Hepatocyte (in vitro differentiated cells): Measurements from ENCODE around the gene CAMTA2. TPM values are rescaled to one million over a fixed set of nuclear protein-coding genes. Genes with fewer than 3 reads are reported as not detected.

Source experiments
- DNase-seq: peaks from one replicate; pipeline ENCODE4 v3.0.0-alpha.2; 2016; ENCODE audit warnings: low spot score
- H2AFZ ChIP-seq: fragments of 200-600 bp; sonication (generic); 2 replicates; pipeline ENCODE4 v1.6.0; 2016; ENCODE audit warnings: antibody characterized with exemption, mild to moderate bottlenecking
- H3K27ac ChIP-seq: fragments of 200-600 bp; sonication (generic); 2 replicates; pipeline ENCODE4 v1.5.1; 2016; ENCODE audit warnings: mild to moderate bottlenecking
- H3K27me3 ChIP-seq: fragments of 200-600 bp; sonication (generic); 2 replicates; pipeline ENCODE4 v1.6.1; 2016
- H3K36me3 ChIP-seq: fragments of 200-600 bp; sonication (generic); replicated peaks from 2 replicates; pipeline ENCODE4 v1.5.1; 2016; ENCODE audit warnings: low read depth; ENCODE audit not compliant: insufficient read depth
- H3K4me1 ChIP-seq: fragments of 200-600 bp; sonication (generic); 2 replicates; pipeline ENCODE4 v1.5.1; 2016; ENCODE audit warnings: mild to moderate bottlenecking, moderate library complexity; ENCODE audit not compliant: insufficient read depth
- H3K4me2 ChIP-seq: fragments of 200-600 bp; sonication (generic); 2 replicates; pipeline ENCODE4 v1.6.0; 2016
- H3K4me3 ChIP-seq: fragments of 200-600 bp; sonication (generic); 2 replicates; pipeline ENCODE4 v1.5.1; 2016; ENCODE audit warnings: mild to moderate bottlenecking
- H3K79me2 ChIP-seq: fragments of 200-600 bp; sonication (generic); 2 replicates; pipeline ENCODE4 v1.6.0; 2017; ENCODE audit warnings: mild to moderate bottlenecking
- H3K9me2 ChIP-seq: fragments of 200-600 bp; sonication (generic); replicated peaks from 2 replicates; pipeline ENCODE4 v1.6.0; 2017; ENCODE audit warnings: mild to moderate bottlenecking; ENCODE audit not compliant: insufficient read depth
- H3K9me3 ChIP-seq: fragments of 200-600 bp; sonication (generic); 2 replicates; pipeline ENCODE4 v1.5.1; 2016; ENCODE audit warnings: low read depth, mild to moderate bottlenecking
- H4K20me1 ChIP-seq: fragments of 200-600 bp; sonication (generic); 2 replicates; pipeline ENCODE4 v1.6.0; 2016; ENCODE audit warnings: mild to moderate bottlenecking; ENCODE audit not compliant: insufficient read depth, poor library complexity, severe bottlenecking
- CTCF ChIP-seq: fragments of 200-600 bp; sonication (generic); IDR thresholded peaks from 2 replicates; pipeline ENCODE4 v1.5.1; 2016; ENCODE audit warnings: antibody characterized with exemption, mild to moderate bottlenecking; ENCODE audit not compliant: poor library complexity
- EZH2 ChIP-seq: fragments of 200-600 bp; sonication (generic); IDR thresholded peaks from 2 replicates; pipeline ENCODE4 v1.6.1; 2016; ENCODE audit warnings: antibody characterized with exemption, mild to moderate bottlenecking, borderline replicate concordance
- EZH2phosphoT487 ChIP-seq: fragments of 200-600 bp; sonication (generic); IDR thresholded peaks from one replicate; pipeline ENCODE4 v1.6.1; 2018; ENCODE audit warnings: antibody characterized with exemption, mild to moderate bottlenecking, low read depth, moderate library complexity; ENCODE audit not compliant: unreplicated experiment, severe bottlenecking
- WGBS: methylation state at CpG from one replicate; pipeline ENCODE4 v1.1.6; 2016; ENCODE audit warnings: low lambda C conversion rate; ENCODE audit errors: missing lambda C conversion rate; 5-methylcytosine and 5-hydroxymethylcytosine counted together
- polyA plus RNA-seq: library from polyadenylated mRNA; unstranded; fragments of >200 nt; fragmentation: Nextera tagmentation; extraction: Ambion mirVana; gene quantifications from 2 replicates; pipeline ENCODE4 v1.2.1, GENCODE V29; 2016
- total RNA-seq: library from RNA; depleted of rRNA; stranded (reverse); fragments of >200 nt; gene quantifications from 2 replicates; pipeline ENCODE4 v1.2.3, GENCODE V29; 2014

Gene CAMTA2
- total and polyA plus RNA-seq, 2 experiments from 2014 or later = 12.5 to 45.6 TPM

- Histone ChIP-seq H3K36me3 (no peaks in the 10 kb centered on the region), H3K27ac (no peak overlapping the region), H3K79me2 (peaks cover 41% of the 10 kb centered on the region), H3K4me2 (no peak overlapping the region), H4K20me1 (no peaks in the 10 kb centered on the region), H3K9me2 (no peaks in the 10 kb centered on the region), H3K9me3 (no peaks in the 10 kb centered on the region), H3K4me3 (no peak overlapping the region), H3K27me3 (no peaks in the 10 kb centered on the region), H3K4me1 (peaks cover 14% of the 10 kb centered on the region), H2AFZ (no peak overlapping the region)
- TF ChIP-seq EZH2phosphoT487 (no peak), EZH2 (no peak), CTCF (no peak)
- DNase-seq = no peak
- WGBS = 95% methylated on average over 9 of the region's 9 CpGs
These were observed 13.3 kb downstream of the CAMTA2 start for GRCh38 chr17:4974115-4974670.

- Histone ChIP-seq H3K4me2 (no peak overlapping the region), H3K27ac (no peak overlapping the region), H3K79me2 (peaks cover 47% of the 10 kb centered on the region), H2AFZ (no peak overlapping the region), H3K4me1 (peaks cover 14% of the 10 kb centered on the region), H3K36me3 (no peaks in the 10 kb centered on the region), H3K9me2 (no peaks in the 10 kb centered on the region), H3K9me3 (no peaks in the 10 kb centered on the region), H4K20me1 (no peaks in the 10 kb centered on the region), H3K4me3 (no peak overlapping the region), H3K27me3 (no peaks in the 10 kb centered on the region)
- TF ChIP-seq CTCF (no peak), EZH2phosphoT487 (no peak), EZH2 (no peak)
- no peak for DNase-seq
- whole genome bisulfite sequencing = 93% methylated on average over 9 of the region's 10 CpGs
These were observed 14.0 kb downstream of the CAMTA2 start for GRCh38 chr17:4973256-4974114.

- TF ChIP-seq EZH2 (no peak), EZH2phosphoT487 (no peak), CTCF (no peak)
- 58% methylated on average over 10 of the region's 12 CpGs for WGBS
- H3K4me2 ChIP-seq = no peak overlapping the region
- H3K36me3 ChIP-seq = no peaks in the 10 kb centered on the region
- H3K27me3 ChIP-seq = no peaks in the 10 kb centered on the region
- H3K79me2 ChIP-seq = peaks cover 51% of the 10 kb centered on the region
- no peak for DNase-seq
- no peaks in the 10 kb centered on the region for H4K20me1 ChIP-seq
- no peak overlapping the region for H2AFZ ChIP-seq
- no peaks in the 10 kb centered on the region for H3K9me2 ChIP-seq
- H3K27ac ChIP-seq = no peak overlapping the region
- no peaks in the 10 kb centered on the region for H3K9me3 ChIP-seq
- no peak overlapping the region for H3K4me3 ChIP-seq
- H3K4me1 ChIP-seq = peaks cover 14% of the 10 kb centered on the region
These were observed 14.7 kb downstream of the CAMTA2 start for GRCh38 chr17:4972752-4973151.
